ENCODE measurements around the gene SAMM50.

SAMM50 gene

DNA sequence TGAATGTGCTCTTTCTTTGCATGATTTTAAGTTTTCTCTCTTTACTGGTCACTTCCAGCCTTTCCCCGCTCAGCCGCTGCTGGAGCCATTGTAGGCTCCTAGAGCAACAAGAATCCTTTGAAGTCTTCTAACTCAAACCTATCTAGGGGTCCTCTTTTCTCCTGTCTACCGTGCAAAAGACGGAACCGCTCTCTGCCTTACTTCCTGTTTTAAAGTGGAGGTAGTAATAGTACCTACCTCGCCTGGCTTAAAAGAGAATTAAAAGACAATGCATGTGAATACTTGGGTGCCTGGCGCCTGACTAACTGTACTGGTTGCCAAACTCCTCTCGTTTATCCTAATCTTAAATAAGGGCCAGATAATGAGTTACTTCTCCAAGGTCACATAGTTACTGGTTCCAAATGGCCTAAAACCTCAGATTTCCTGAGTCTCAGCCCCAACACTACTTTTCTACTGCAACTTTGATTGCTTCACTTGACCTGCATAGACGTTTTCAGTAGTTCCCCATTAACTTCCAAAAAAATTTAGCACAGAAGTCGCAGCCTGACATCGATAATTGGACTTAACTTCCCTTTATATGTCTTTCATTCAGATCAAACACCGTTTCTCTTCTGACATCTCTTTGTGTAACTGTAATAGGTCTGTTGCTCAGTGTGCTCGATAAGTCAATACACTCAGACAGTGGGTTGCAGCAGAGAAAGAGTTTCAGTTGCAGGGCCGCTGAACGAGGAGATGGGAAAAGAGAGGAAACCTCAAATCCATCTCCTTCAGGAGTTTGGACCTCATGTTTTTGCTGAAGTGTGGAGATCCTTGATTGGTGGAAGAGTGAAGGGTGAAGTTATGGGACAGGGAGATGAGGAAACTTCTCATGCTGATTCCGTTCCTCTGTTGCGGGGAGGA lies 891 bp downstream of the SAMM50 start:
- no peaks in the 10 kb centered on the region for H3K27me3 ChIP-seq (ENCODE audit: low read depth)
- H3K4me3 ChIP-seq: peak overlapping the region; percentile 91
- in situ Hi-C loops (cut with MboI; ENCODE audit: low sequenced_read_pairs): no loop called here
- peaks cover 15% of the 10 kb centered on the region for H3K4me1 ChIP-seq
- no peak for DNase-seq (ENCODE audit: low spot score in 2 of 2)
- H3K9me3 ChIP-seq: no peaks in the 10 kb centered on the region
- H3K36me3 ChIP-seq (replicated peaks): no peaks in the 10 kb centered on the region

DNA sequence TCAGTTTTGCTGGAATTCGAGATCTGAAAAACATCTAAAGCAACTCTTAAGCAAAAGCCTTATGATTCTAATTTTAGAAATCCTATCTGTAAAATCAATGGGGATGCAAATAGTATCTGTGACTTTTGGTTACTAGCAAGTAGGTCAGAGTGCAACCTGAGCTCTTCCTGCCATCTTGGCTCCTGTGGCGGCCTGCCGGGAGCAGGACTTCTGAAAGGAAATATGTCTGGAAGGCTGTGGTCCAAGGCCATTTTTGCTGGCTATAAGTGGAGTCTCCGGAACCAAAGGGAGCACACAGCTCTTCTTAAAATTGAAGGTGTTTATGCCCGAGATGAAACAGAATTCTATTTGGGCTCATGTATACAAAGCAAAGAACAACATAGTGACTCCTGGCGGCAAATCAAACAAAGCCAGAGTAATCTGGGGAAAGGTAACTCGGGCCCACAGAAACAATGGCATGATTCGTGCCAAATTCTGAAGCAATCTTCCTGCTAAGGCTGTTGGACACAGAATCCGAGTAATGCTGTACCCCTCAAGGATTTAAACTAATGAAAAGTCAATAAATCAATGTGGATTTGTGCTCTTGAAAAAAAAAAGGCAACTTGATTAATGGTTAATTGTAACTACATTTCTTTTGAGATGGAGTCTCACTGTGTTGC lies 1.7 kb downstream of the SAMM50 start:
- peak overlapping the region; percentile 91 for H3K4me3 ChIP-seq
- no peaks in the 10 kb centered on the region for H3K36me3 ChIP-seq (replicated peaks)
- H3K4me1 ChIP-seq: peaks cover 15% of the 10 kb centered on the region
- in situ Hi-C loops (cut with MboI; ENCODE audit: low sequenced_read_pairs): no loop called here
- no peak for DNase-seq (ENCODE audit: low spot score in 2 of 2)
- no peaks in the 10 kb centered on the region for H3K9me3 ChIP-seq
- no peaks in the 10 kb centered on the region for H3K27me3 ChIP-seq (ENCODE audit: low read depth)

DNA sequence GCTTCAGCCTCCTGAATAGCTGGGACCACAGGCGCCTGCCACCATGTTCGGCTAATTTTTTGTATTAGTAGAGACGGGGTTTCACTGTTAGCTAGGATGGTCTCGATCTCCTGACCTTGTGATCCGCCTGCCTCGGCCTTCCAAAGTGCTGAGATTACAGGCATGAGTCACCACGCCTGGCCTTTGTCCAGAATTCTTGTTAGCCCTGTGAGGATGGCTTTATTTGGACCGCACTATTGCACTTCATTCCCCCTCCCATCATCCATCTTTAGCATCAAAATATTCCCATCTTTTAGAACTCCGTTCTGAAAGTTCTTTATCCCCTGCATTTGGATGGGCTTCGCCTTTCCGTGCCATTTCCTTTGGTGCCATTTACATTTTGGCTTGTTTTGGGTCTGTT lies 2.6 kb downstream of the SAMM50 start:
- Histone ChIP-seq H3K9me3 (no peaks in the 10 kb centered on the region), H3K4me1 (peaks cover 15% of the 10 kb centered on the region), H3K36me3 (replicated peaks) (no peaks in the 10 kb centered on the region), H3K27me3 (ENCODE audit: low read depth) (no peaks in the 10 kb centered on the region), H3K4me3 (no peak overlapping the region)
- in situ Hi-C loops (cut with MboI; ENCODE audit: low sequenced_read_pairs): no loop called here
- no peak for DNase-seq (ENCODE audit: low spot score in 2 of 2)

DNA sequence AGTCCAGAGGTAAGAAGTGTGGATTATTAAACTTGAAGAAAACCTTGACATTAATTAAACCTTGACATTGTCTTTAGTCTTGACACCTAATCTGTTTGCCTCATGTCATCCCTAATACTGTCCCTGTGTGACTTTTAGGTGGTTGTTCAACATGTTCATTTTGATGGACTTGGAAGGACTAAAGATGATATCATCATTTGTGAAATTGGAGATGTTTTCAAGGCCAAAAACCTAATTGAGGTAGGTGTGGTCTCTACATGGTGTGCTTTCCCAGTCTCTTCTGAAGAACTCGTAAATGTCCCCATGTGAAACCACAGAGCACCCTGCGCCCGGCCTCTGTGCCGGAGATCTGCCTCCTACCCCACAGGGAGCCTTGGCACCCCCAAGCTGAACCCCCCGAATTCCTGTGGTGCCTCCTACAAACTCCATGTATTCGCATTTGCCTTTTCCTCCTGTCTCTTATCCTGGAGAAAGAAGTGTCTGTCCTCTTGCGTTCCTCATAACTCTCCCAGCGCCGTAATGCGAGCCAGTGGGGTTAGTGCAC lies 9.1 kb downstream of the SAMM50 start:
- Histone ChIP-seq H3K4me1 (no peaks in the 10 kb centered on the region), H3K27me3 (ENCODE audit: low read depth) (no peaks in the 10 kb centered on the region), H3K4me3 (no peak overlapping the region), H3K36me3 (replicated peaks) (peaks cover 38% of the 10 kb centered on the region), H3K9me3 (no peaks in the 10 kb centered on the region)
- DNase-seq (ENCODE audit: low spot score in 2 of 2): no peak
- in situ Hi-C loops (cut with MboI; ENCODE audit: low sequenced_read_pairs): no loop called here

DNA sequence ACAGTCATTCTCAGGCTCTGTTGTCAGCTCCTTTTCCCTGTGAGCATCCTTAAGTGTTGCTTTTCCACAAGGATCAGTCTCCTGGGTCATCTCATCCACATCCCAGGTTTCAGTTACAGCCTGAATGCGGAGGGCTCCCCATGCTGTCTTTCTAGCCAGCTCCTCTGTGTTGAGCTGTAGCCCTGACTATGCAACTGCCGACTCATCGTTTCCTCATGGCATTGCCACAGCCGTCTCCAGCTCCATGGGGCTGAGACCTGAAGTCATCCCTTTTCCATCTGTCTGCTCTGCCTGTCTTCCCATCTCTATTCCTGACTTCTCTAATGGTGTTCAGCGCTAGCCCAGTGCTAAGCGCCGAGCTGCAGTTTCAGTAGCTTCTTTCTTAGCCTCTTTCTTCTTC lies 11.8 kb downstream of the SAMM50 start:
- no peaks in the 10 kb centered on the region for H3K4me1 ChIP-seq
- no peak overlapping the region for H3K4me3 ChIP-seq
- H3K27me3 ChIP-seq (ENCODE audit: low read depth): no peaks in the 10 kb centered on the region
- peaks cover 45% of the 10 kb centered on the region for H3K36me3 ChIP-seq (replicated peaks)
- no peaks in the 10 kb centered on the region for H3K9me3 ChIP-seq
- no peak for DNase-seq (ENCODE audit: low spot score in 2 of 2)
- in situ Hi-C loops (cut with MboI; ENCODE audit: low sequenced_read_pairs): no loop called here

DNA sequence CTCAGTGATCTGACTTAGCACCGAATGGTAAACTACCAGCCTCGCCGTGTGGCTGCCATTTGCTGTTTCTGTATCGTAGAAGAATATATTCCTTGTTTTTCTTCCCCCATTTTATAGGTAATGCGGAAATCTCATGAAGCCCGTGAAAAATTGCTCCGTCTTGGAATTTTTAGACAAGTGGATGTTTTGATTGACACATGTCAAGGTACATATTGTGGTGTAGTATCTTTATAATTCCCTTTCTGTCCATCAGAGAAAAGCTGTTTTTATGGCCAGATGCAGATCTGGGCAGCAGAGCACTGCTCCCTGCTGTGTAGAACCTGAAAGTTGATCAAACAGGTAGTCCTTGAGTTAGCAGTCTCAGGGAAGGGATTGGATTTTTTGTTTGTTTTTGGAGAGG lies 13.4 kb downstream of the SAMM50 start:
- Histone ChIP-seq H3K36me3 (replicated peaks) (peaks cover 56% of the 10 kb centered on the region), H3K9me3 (no peaks in the 10 kb centered on the region), H3K4me3 (no peak overlapping the region), H3K27me3 (ENCODE audit: low read depth) (no peaks in the 10 kb centered on the region), H3K4me1 (no peaks in the 10 kb centered on the region)
- in situ Hi-C loops (cut with MboI; ENCODE audit: low sequenced_read_pairs): no loop called here
- no peak for DNase-seq (ENCODE audit: low spot score in 2 of 2)

DNA sequence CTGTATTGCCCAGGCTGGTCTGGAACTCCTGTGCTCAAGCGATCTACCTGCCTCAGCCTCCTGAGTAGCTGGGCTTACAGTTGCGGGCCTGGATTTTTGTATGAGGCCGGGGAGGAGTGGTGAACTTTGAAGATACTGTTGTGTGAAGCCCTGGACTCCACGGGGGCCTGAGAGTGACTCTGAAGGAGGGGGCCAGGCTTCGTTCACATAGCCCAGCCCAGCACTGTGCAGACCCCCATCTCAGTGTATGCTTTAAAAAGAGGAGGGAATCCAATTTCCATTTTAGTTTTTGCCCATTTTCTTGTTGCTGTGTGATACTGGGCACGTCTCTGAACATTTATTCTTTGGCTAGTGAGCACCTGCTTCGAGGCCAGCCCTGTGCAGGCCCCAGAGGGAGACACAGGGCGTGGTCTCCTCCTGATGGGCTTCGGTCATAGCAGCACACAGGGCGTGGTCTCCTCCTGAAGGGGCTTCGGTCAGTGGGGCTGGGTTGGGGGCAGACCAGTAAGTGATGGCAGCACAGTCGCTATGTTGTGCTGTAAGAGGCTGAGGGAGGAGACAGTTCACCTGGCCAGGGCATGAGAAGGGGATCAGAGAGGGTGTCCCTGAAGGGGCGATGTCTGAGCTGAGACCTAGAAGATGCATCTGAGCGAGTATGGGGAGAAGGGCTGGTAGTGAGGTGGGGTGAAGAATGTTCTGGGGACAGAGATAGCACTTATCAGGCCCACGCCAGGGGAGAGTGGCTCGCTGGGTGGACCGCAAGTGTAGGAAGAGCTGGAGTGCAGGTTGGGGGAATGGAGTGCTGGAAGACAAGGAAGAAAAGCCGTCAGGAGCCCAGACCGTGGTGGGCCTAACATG lies 14.0 kb downstream of the SAMM50 start:
- Histone ChIP-seq H3K9me3 (no peaks in the 10 kb centered on the region), H3K27me3 (ENCODE audit: low read depth) (no peaks in the 10 kb centered on the region), H3K4me3 (no peak overlapping the region), H3K36me3 (replicated peaks) (peaks cover 52% of the 10 kb centered on the region), H3K4me1 (no peaks in the 10 kb centered on the region)
- in situ Hi-C loops (cut with MboI; ENCODE audit: low sequenced_read_pairs): no loop called here
- DNase-seq (ENCODE audit: low spot score in 2 of 2): no peak

DNA sequence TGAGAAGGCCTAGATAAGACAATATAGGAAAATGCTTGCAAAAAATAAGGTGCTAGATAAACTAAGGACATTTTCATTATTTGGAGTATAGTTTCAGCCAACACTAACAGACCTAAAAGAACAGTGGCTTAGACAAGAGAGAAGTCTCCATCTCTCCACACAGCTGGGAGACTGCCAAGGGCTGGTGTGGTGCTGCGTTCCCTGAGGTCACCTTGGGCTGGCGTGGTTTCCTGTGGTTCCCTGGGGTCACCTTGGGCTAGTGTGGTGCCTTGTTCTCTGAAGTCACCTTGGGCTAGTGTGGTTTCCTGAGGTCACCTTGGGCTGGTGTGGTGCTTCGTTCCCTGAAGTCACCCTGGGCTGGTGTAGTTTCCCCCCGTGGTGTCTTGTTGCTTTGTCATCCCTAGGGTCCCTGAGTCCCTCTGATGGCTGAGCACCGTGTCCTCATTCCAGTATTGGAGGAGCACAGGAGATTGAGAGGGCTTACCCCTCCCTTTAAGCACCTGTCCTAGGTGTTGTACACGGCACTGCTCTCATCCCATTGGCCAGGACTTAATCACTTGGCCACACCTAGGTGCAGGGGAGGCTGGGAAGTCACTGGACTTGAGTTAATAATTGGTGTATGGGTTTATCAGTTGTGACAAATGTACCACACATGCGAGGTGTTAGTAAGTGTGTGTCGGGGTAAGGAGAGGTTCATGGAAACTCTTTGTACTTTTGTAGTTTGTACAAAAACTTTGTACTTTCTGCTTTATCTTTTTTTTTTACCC lies 14.9 kb downstream of the SAMM50 start:
- H3K36me3 ChIP-seq (replicated peaks): peaks cover 49% of the 10 kb centered on the region
- no peaks in the 10 kb centered on the region for H3K4me1 ChIP-seq
- DNase-seq (ENCODE audit: low spot score in 2 of 2): no peak
- no peak overlapping the region for H3K4me3 ChIP-seq
- no peaks in the 10 kb centered on the region for H3K9me3 ChIP-seq
- in situ Hi-C loops (cut with MboI; ENCODE audit: low sequenced_read_pairs): no loop called here
- H3K27me3 ChIP-seq (ENCODE audit: low read depth): no peaks in the 10 kb centered on the region

DNA sequence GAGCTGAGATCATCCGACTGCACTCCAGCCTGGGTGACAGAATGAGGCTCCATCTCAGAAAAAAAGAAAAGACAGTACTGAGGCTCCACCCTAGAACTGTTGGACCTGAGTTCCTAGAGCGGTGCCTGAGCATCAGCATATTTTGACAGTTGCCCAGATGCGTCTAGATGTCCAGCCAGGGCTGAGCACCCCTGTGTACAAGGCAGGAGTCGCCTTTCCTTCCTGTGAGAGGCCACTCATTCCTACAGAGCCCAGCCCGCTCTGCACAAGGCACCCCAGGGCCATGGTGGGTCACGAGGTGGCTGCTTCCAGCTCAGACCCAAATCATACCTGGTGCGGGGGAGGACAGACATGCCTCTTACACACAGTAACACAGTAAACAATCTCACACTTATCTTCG lies 15.9 kb downstream of the SAMM50 start:
- H3K36me3 ChIP-seq (replicated peaks): peaks cover 47% of the 10 kb centered on the region
- DNase-seq (ENCODE audit: low spot score in 2 of 2): no peak
- H3K27me3 ChIP-seq (ENCODE audit: low read depth): no peaks in the 10 kb centered on the region
- no peaks in the 10 kb centered on the region for H3K9me3 ChIP-seq
- H3K4me3 ChIP-seq: no peak overlapping the region
- no peaks in the 10 kb centered on the region for H3K4me1 ChIP-seq
- in situ Hi-C loops (cut with MboI; ENCODE audit: low sequenced_read_pairs): no loop called here

DNA sequence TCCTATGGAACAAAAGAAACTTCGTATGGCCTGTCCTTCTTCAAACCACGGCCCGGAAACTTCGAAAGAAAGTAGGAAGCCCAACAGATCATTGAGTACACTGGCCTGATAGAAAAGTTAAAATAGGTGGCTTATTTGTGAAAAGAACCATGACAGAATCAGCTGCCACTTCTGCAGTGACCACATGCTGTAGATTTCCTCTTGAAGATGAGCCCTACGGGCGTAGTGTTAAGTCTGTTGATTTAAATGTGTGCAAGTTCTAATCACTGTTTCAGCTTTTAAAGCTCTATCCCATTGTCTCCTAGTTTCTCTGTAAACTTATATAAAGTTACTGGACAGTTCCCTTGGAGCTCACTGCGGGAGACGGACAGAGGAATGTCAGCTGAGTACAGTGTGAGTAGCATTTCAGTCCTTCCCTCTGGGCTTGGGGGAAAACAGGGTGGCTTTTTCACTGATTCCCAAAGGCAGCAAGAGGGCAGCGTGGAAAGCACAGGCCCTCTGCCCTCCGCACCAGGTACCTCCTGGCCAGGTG lies 17.8 kb downstream of the SAMM50 start:
- no peaks in the 10 kb centered on the region for H3K4me1 ChIP-seq
- H3K9me3 ChIP-seq: no peaks in the 10 kb centered on the region
- H3K36me3 ChIP-seq (replicated peaks): peaks cover 45% of the 10 kb centered on the region
- H3K4me3 ChIP-seq: no peak overlapping the region
- H3K27me3 ChIP-seq (ENCODE audit: low read depth): no peaks in the 10 kb centered on the region
- in situ Hi-C loops (cut with MboI; ENCODE audit: low sequenced_read_pairs): no loop called here
- DNase-seq (ENCODE audit: low spot score in 2 of 2): no peak

DNA sequence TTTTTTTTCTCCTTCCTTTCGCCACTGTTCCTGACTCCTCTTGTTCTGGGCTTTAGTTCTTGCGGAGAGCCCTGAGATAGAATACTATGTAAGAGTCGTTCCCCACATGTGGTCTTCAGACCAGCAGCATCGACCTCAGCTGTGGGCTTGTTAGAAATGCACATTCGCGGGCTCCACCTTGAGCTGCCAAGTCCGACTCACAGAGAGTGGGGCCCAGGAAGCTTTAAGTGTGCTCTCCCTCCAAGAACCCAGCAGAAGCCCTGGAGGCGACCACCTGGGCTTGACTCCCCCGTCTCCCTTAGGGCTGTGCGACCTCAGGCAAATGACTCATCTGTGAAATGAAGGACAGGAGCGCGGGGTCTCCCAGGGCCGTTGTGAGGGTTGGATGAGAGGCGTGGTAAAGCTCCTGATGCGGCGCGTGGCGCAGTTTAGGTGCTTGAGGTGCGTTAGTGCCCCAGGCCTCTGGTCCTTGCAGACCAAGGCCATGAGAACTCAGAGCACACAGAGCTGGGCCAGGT lies 18.8 kb downstream of the SAMM50 start:
- in situ Hi-C loops (cut with MboI; ENCODE audit: low sequenced_read_pairs): no loop called here
- H3K36me3 ChIP-seq (replicated peaks): peaks cover 46% of the 10 kb centered on the region
- H3K4me1 ChIP-seq: no peaks in the 10 kb centered on the region

DNA sequence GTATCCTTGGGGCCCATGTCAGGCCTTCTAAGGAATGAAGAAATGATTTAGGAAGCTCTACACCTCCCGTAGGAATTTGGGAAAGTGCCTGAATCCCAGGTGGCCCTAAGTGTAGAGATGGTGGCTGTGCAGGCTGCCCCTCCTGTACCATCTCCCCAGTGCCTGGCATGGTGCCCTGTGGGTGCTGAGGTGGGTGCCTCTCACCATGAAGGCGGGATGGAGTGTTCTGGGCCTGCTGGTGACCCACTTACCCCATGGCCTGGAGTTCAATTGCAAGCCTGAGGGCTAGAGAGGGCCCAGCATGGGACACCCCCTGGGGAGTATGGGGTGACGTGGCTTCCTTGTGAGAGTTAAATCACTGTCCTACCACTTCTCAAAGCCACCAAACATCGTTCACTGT lies 19.8 kb downstream of the SAMM50 start:
- Histone ChIP-seq H3K27me3 (ENCODE audit: low read depth) (no peaks in the 10 kb centered on the region), H3K9me3 (no peaks in the 10 kb centered on the region), H3K36me3 (replicated peaks) (peaks cover 50% of the 10 kb centered on the region), H3K4me3 (no peak overlapping the region), H3K4me1 (no peaks in the 10 kb centered on the region)
- no peak for DNase-seq (ENCODE audit: low spot score in 2 of 2)
- in situ Hi-C loops (cut with MboI; ENCODE audit: low sequenced_read_pairs): no loop called here

More for the DNA sequence above, 18.8 kb downstream of the SAMM50 start:
- Histone ChIP-seq H3K9me3 (no peaks in the 10 kb centered on the region), H3K4me3 (no peak overlapping the region), H3K27me3 (ENCODE audit: low read depth) (no peaks in the 10 kb centered on the region)
- no peak for DNase-seq (ENCODE audit: low spot score in 2 of 2)
